GM12878 (cell line): Measurements from ENCODE around the gene LRRC8D. TPM values are rescaled to one million over a fixed set of nuclear protein-coding genes. Genes with fewer than 3 reads are reported as not detected.
A peak's percentile ranks its signal among the peaks of the same experiment; 100 is the strongest.

Source experiments
- ATAC-seq: fragments of 200-7000 bp; cut with Tn5 transposase; 3 replicates; pipeline ENCODE4 v1.9.1; 2020; ENCODE audit warnings: mild to moderate bottlenecking, moderate library complexity
- BruUV-seq: library from RNA; stranded (reverse); fragments of 400-500 nt; replicated peaks from 2 replicates; lab custom pipeline; 2021; lab: Mats Ljungman, UMichigan
- CTCF ChIA-PET: fragments of 300-600 bp; sonication (Branson Sonifier 250); formaldehyde crosslinking; extraction: SDS; loops from one replicate; lab custom pipeline; 2021; ENCODE audit warnings: inconsistent platforms; lab: Yijun Ruan, JAX
- POLR2A ChIA-PET: fragments of 350-600 bp; formaldehyde crosslinking; extraction: SDS; loops from one replicate; lab custom pipeline; 2021; ENCODE audit warnings: inconsistent platforms; lab: Charles Lee
- RAD21 ChIA-PET: fragments of 300-600 bp; sonication (Branson Sonifier 250); formaldehyde crosslinking; loops from one replicate; lab custom pipeline; 2023; ENCODE audit warnings: antibody characterized with exemption; ENCODE audit not compliant: unreplicated experiment; lab: Charles Lee
- SMC1A ChIA-PET: fragments of 300-600 bp; sonication (Branson Sonifier 250); formaldehyde crosslinking; loops from one replicate; lab custom pipeline; 2023; ENCODE audit not compliant: unreplicated experiment, uncharacterized antibody; lab: Charles Lee
- DNase-seq: peaks from one replicate; pipeline ENCODE4 v3.0.0-alpha.2; 2011; ENCODE audit warnings: low read depth, low spot score
- FAIRE-seq: peaks from 3 replicates; lab custom pipeline; 2011; peaks lifted over from hg19 to GRCh38; lab: Jason Lieb, UNC
- H2AFZ ChIP-seq: 2 replicates; pipeline ENCODE4 v1.6.0; 2011; ENCODE audit warnings: low read depth, low read length, control low read depth; ENCODE audit not compliant: control insufficient read depth
- H3K27ac ChIP-seq: 2 replicates; pipeline ENCODE4 v1.5.1; 2011; ENCODE audit warnings: control low read depth; ENCODE audit not compliant: control insufficient read depth, insufficient read depth
- H3K27me3 ChIP-seq, 2 experiments: replicated peaks in 1 of 2; 2 replicates each; pipeline versions ENCODE4 v1.6.0 to v1.6.1; 2011; ENCODE audit warnings: low read length in 1 of 2; ENCODE audit not compliant: control insufficient read depth in 2 of 2, insufficient read depth in 2 of 2
- H3K36me3 ChIP-seq, 2 experiments: 2 replicates each; pipeline ENCODE4 v1.5.1; 2011; ENCODE audit warnings: low read length in 1 of 2; ENCODE audit not compliant: control insufficient read depth in 2 of 2, insufficient read depth in 2 of 2
- H3K4me1 ChIP-seq: 2 replicates; pipeline ENCODE4 v1.6.1; 2011; ENCODE audit warnings: mild to moderate bottlenecking, low read length, moderate library complexity, mixed read lengths; ENCODE audit not compliant: control insufficient read depth, insufficient read depth
- H3K4me2 ChIP-seq: 2 replicates; pipeline ENCODE4 v1.6.0; 2011; ENCODE audit warnings: control low read depth; ENCODE audit not compliant: control insufficient read depth, insufficient read depth
- H3K4me3 ChIP-seq: fragments of 200-600 bp; sonication (generic); 2 replicates; pipeline ENCODE4 v1.5.1; 2016
- H3K79me2 ChIP-seq: 2 replicates; pipeline ENCODE4 v1.6.0; 2011; ENCODE audit warnings: low read length; ENCODE audit not compliant: control insufficient read depth, insufficient read depth
- H3K9ac ChIP-seq: 2 replicates; pipeline ENCODE4 v1.8.0; 2011; ENCODE audit warnings: low read length, control low read depth, mixed read lengths; ENCODE audit not compliant: control insufficient read depth, insufficient read depth
- H3K9me3 ChIP-seq: replicated peaks from 3 replicates; pipeline ENCODE4 v1.5.1; 2011; ENCODE audit warnings: mild to moderate bottlenecking, low read length; ENCODE audit not compliant: control insufficient read depth, insufficient read depth
- H4K20me1 ChIP-seq: 2 replicates; pipeline ENCODE4 v1.6.0; 2011; ENCODE audit not compliant: control insufficient read depth, insufficient read depth
- HCFC1 ChIP-seq: fragments of 150-350 bp; IDR thresholded peaks from 2 replicates; pipeline ENCODE4 v1.6.1; 2014; ENCODE audit warnings: low read length
- KAT2A ChIP-seq: conservative IDR thresholded peaks from 2 replicates; pipeline ENCODE4 v1.6.1; 2011; ENCODE audit warnings: low read depth, low read length; ENCODE audit not compliant: control insufficient read depth
- KDM1A ChIP-seq: fragments of 200-600 bp; sonication (generic); IDR thresholded peaks from 2 replicates; pipeline ENCODE4 v1.6.1; 2016; ENCODE audit warnings: borderline replicate concordance
- NFYB ChIP-seq: IDR thresholded peaks from 2 replicates; pipeline ENCODE4 v1.6.1; 2011; ENCODE audit warnings: low read depth, mild to moderate bottlenecking, low read length, improper control_type of control experiment, moderate library complexity; ENCODE audit not compliant: insufficient read depth
- NR2C1 ChIP-seq: fragments of 450-650 bp; IDR thresholded peaks from 2 replicates; pipeline ENCODE4 v1.6.1; 2017; ENCODE audit warnings: antibody characterized with exemption, mild to moderate bottlenecking, moderate library complexity
- RELA ChIP-seq: fragments of 450-650 bp; IDR thresholded peaks from 2 replicates; pipeline ENCODE4 v1.8.0; 2014; ENCODE audit warnings: borderline replicate concordance; ENCODE audit not compliant: partially characterized antibody
- SRF ChIP-seq, 2 experiments: IDR thresholded peaks; 2 replicates each; pipeline ENCODE4 v1.6.1; 2011; ENCODE audit warnings: low read depth in 2 of 2, low read length in 2 of 2, mild to moderate bottlenecking in 1 of 2, moderate library complexity in 1 of 2
- WGBS: methylation state at CpG from one replicate; pipeline ENCODE4 v1.1.6; 2016; ENCODE audit warnings: low lambda C conversion rate; ENCODE audit not compliant: insufficient replicate concordance, insufficient coverage; ENCODE audit errors: missing lambda C conversion rate; 5-methylcytosine and 5-hydroxymethylcytosine counted together
- in situ Hi-C: fragments of 300-500 bp; cut with MboI; formaldehyde crosslinking; loops from 9 replicates; pipeline ENCODE4 v1.14.3; 2018; ENCODE audit warnings: mixed read lengths
- intact Hi-C: fragments of 100-400 bp; cut with micrococcal nuclease; formaldehyde crosslinking; loops from one replicate; pipeline ENCODE4 v1.14.2; 2022; ENCODE audit not compliant: unreplicated experiment
- polyA plus RNA-seq, 11 experiments: library from polyadenylated mRNA; depleted of rRNA in 4 of 11; unstranded in 6 of 11; stranded (reverse) in 5 of 11; fragments of >200 nt; fragmentation: Nextera tagmentation in 4 of 11; fragmentation: Illumina TruSeq in 1 of 11; extraction: Ambion mirVana in 4 of 11; extraction: Trizol in 1 of 11; gene quantifications; 1 replicate in 1 of 11; 2 replicates in 10 of 11; pipeline versions ENCODE4 v1.2.1 to v1.2.3, GENCODE V29; 2011 to 2016; ENCODE audit warnings: inconsistent platforms in 2 of 11, missing spikeins in 2 of 11, low read depth in 1 of 11
- total RNA-seq, 4 experiments: library from RNA; depleted of rRNA in 3 of 4; stranded (reverse); fragments of >200 nt in 3 of 4; fragmentation: Illumina TruSeq in 1 of 4; extraction: Trizol in 1 of 4; gene quantifications; 2 replicates each; pipeline versions ENCODE4 v1.2.1 to v1.2.3, GENCODE V29; 2013 to 2021

LRRC8D gene
- total and polyA plus RNA-seq, 10 of the 15 experiments (the other 5 are each of a cell fraction or from before 2014, with no cell fraction given), result 5.6 to 44.1 (median 26.8) TPM

- ChIA-PET RAD21 (no interaction called here), CTCF (interaction anchor here (1.0 to 1.5 kb wide), 3 partner anchors 10 to 272 kb away, joined by 3 to 6 read pairs (median 5); no protein-coding TSS in a partner anchor), POLR2A (no interaction called here), SMC1A (interaction anchor here (2.1 kb wide), 1 partner anchor 9 kb away, joined by 10 read pairs; no protein-coding TSS in a partner anchor)
- Histone ChIP-seq H3K9ac (no peak overlapping the region), H2AFZ (no peak overlapping the region), H3K9me3 (no peaks in the 10 kb centered on the region), H3K79me2 (no peaks in the 10 kb centered on the region), H3K4me1 (no peaks in the 10 kb centered on the region), H3K27ac (no peak overlapping the region), H3K4me2 (no peak overlapping the region), H3K4me3 (no peak overlapping the region), H4K20me1 (no peaks in the 10 kb centered on the region), H3K36me3 (no peaks in the 10 kb centered on the region), H3K27me3 (no peaks in the 10 kb centered on the region)
- no peak for TF ChIP-seq RELA
- no peak for TF ChIP-seq KDM1A
- TF ChIP-seq HCFC1, result no peak
- no peak for TF ChIP-seq NFYB
- TF ChIP-seq NR2C1, result no peak
- TF ChIP-seq SRF (IDR thresholded peaks at IDR 0.05; ENCODE audit: low read depth in 2 of 2, low read length in 2 of 2), result no peak
- TF ChIP-seq KAT2A, result no peak
- FAIRE-seq (no peak), ATAC-seq (peak; percentile 31; the same call in 2 of the 3 replicates), DNase-seq (no peak)
- BruUV-seq, result no TSS peak
- intact Hi-C loops, result no loop called here
- WGBS, result 48% methylated on average over 3 of the region's 3 CpGs
- in situ Hi-C loops, result no loop called here
Measured at GRCh38 chr1:89791064-89791726, 29.6 kb upstream of the LRRC8D start.
